Measurements from ENCODE around the gene GFPT2. TPM values are rescaled to one million over a fixed set of nuclear protein-coding genes. Genes with fewer than 3 reads are reported as not detected.
A peak's percentile ranks its signal among the peaks of the same experiment; 100 is the strongest.

GFPT2 gene
- total RNA-seq, 2 experiments from 2014 or later = 9.5 to 10.1 TPM

GRCh38 chr5:180330270-180330648 is 22.9 kb downstream of the GFPT2 start:
- DNase-seq (no peak), ATAC-seq (ENCODE audit: low read depth) (no peak)
- H3K27me3 Mint-ChIP-seq = peaks cover 16% of the 10 kb centered on the region
- H3K4me1 Mint-ChIP-seq = peaks cover 5% of the 10 kb centered on the region
- H3K9me3 Mint-ChIP-seq = no peaks in the 10 kb centered on the region
- H3K36me3 Mint-ChIP-seq = no peaks in the 10 kb centered on the region
- H3K4me3 Mint-ChIP-seq = no peak overlapping the region
- H3K27ac Mint-ChIP-seq = no peak overlapping the region
- POLR2A ChIA-PET = no interaction called here

GRCh38 chr5:180329606-180330269 is 23.4 kb downstream of the GFPT2 start:
- no peak for DNase-seq
- Mint-ChIP-seq H3K27me3 (peaks cover 16% of the 10 kb centered on the region), H3K4me1 (peaks cover 5% of the 10 kb centered on the region), H3K9me3 (no peaks in the 10 kb centered on the region), H3K4me3 (no peak overlapping the region), H3K27ac (no peak overlapping the region), H3K36me3 (no peaks in the 10 kb centered on the region)
- POLR2A ChIA-PET = no interaction called here
- no peak for ATAC-seq (ENCODE audit: low read depth)

GRCh38 chr5:180329138-180329435 is 24.0 kb downstream of the GFPT2 start:
- no peaks in the 10 kb centered on the region for H3K36me3 Mint-ChIP-seq

GRCh38 chr5:180328296-180329137 is 24.6 kb downstream of the GFPT2 start:
- no peak overlapping the region for H3K4me3 Mint-ChIP-seq
- no peaks in the 10 kb centered on the region for H3K36me3 Mint-ChIP-seq
- H3K27me3 Mint-ChIP-seq = peaks cover 16% of the 10 kb centered on the region
- DNase-seq (peak; percentile 85), ATAC-seq (ENCODE audit: low read depth) (peak; percentile 97)
- H3K4me1 Mint-ChIP-seq = peaks cover 5% of the 10 kb centered on the region
- POLR2A ChIA-PET = interaction anchor here (1.0 kb wide), 1 partner anchor 14 kb away, joined by 3 read pairs; no protein-coding TSS in a partner anchor
- H3K9me3 Mint-ChIP-seq = no peaks in the 10 kb centered on the region
- H3K27ac Mint-ChIP-seq = no peak overlapping the region

More at GRCh38 chr5:180329138-180329435, 24.0 kb downstream of the GFPT2 start:
- POLR2A ChIA-PET = interaction anchor here (1.0 kb wide), 1 partner anchor 15 kb away, joined by 3 read pairs; no protein-coding TSS in a partner anchor
- Mint-ChIP-seq H3K4me3 (no peak overlapping the region), H3K27ac (no peak overlapping the region), H3K27me3 (peaks cover 16% of the 10 kb centered on the region), H3K4me1 (peaks cover 5% of the 10 kb centered on the region), H3K9me3 (no peaks in the 10 kb centered on the region)
- DNase-seq (no peak), ATAC-seq (ENCODE audit: low read depth) (no peak)

GRCh38 chr5:180326989-180327565 is 26.1 kb downstream of the GFPT2 start:
- Mint-ChIP-seq H3K36me3 (no peaks in the 10 kb centered on the region), H3K4me3 (no peak overlapping the region), H3K27ac (no peak overlapping the region), H3K9me3 (no peaks in the 10 kb centered on the region), H3K4me1 (peaks cover 5% of the 10 kb centered on the region), H3K27me3 (peaks cover 16% of the 10 kb centered on the region)
- ATAC-seq (ENCODE audit: low read depth) (no peak), DNase-seq (no peak)
- POLR2A ChIA-PET = no interaction called here

GRCh38 chr5:180324601-180324950 is 28.6 kb downstream of the GFPT2 start:
- H3K27ac Mint-ChIP-seq = no peak overlapping the region
- ATAC-seq (ENCODE audit: low read depth) = no peak
- H3K36me3 Mint-ChIP-seq = no peaks in the 10 kb centered on the region
- H3K27me3 Mint-ChIP-seq = no peaks in the 10 kb centered on the region
- H3K4me3 Mint-ChIP-seq = no peak overlapping the region
- H3K4me1 Mint-ChIP-seq = peaks cover 3% of the 10 kb centered on the region
- H3K9me3 Mint-ChIP-seq = no peaks in the 10 kb centered on the region
- no peak for DNase-seq
- POLR2A ChIA-PET = no interaction called here

GRCh38 chr5:180323941-180324600 is 29.1 kb downstream of the GFPT2 start:
- Mint-ChIP-seq H3K4me3 (no peak overlapping the region), H3K27ac (no peak overlapping the region), H3K4me1 (peaks cover 3% of the 10 kb centered on the region), H3K9me3 (no peaks in the 10 kb centered on the region), H3K36me3 (no peaks in the 10 kb centered on the region), H3K27me3 (no peaks in the 10 kb centered on the region)
- DNase-seq = no peak
- ATAC-seq (ENCODE audit: low read depth) = no peak
- POLR2A ChIA-PET = no interaction called here

- POLR2A ChIA-PET = no interaction called here
- Mint-ChIP-seq H3K4me1 (no peaks in the 10 kb centered on the region), H3K4me3 (no peak overlapping the region), H3K27me3 (no peaks in the 10 kb centered on the region), H3K36me3 (no peaks in the 10 kb centered on the region), H3K27ac (no peak overlapping the region), H3K9me3 (no peaks in the 10 kb centered on the region)
- ATAC-seq (ENCODE audit: low read depth) (no peak), DNase-seq (no peak)
Observed at GRCh38 chr5:180323160-180323559, 30.0 kb downstream of the GFPT2 start.

GRCh38 chr5:180318456-180319089 is 34.6 kb downstream of the GFPT2 start:
- Mint-ChIP-seq H3K4me1 (peaks cover 3% of the 10 kb centered on the region), H3K36me3 (no peaks in the 10 kb centered on the region), H3K4me3 (no peak overlapping the region), H3K9me3 (no peaks in the 10 kb centered on the region), H3K27ac (no peak overlapping the region), H3K27me3 (no peaks in the 10 kb centered on the region)
- POLR2A ChIA-PET = no interaction called here
- ATAC-seq (ENCODE audit: low read depth) (no peak), DNase-seq (no peak)

GRCh38 chr5:180316586-180316985 is 36.5 kb downstream of the GFPT2 start:
- H3K9me3 Mint-ChIP-seq = no peaks in the 10 kb centered on the region
- POLR2A ChIA-PET = interaction anchor here (1.5 kb wide), 1 partner anchor 24 kb away, joined by 10 read pairs; no protein-coding TSS in a partner anchor
- ATAC-seq (ENCODE audit: low read depth) (no peak), DNase-seq (no peak)
- H3K27ac Mint-ChIP-seq = no peak overlapping the region
- no peak overlapping the region for H3K4me3 Mint-ChIP-seq
- peaks cover 3% of the 10 kb centered on the region for H3K4me1 Mint-ChIP-seq
- H3K27me3 Mint-ChIP-seq = no peaks in the 10 kb centered on the region
- H3K36me3 Mint-ChIP-seq = no peaks in the 10 kb centered on the region

- Mint-ChIP-seq H3K27ac (no peak overlapping the region), H3K36me3 (no peaks in the 10 kb centered on the region), H3K4me1 (peaks cover 3% of the 10 kb centered on the region), H3K9me3 (no peaks in the 10 kb centered on the region), H3K27me3 (no peaks in the 10 kb centered on the region), H3K4me3 (no peak overlapping the region)
- POLR2A ChIA-PET = interaction anchor here (0.9 to 1.5 kb wide), 2 partner anchors 23 to 25 kb away, joined by 3 to 10 read pairs; no protein-coding TSS in a partner anchor
- ATAC-seq (ENCODE audit: low read depth) = peak; percentile 30
- peak; percentile 81 for DNase-seq
Observed at GRCh38 chr5:180315762-180316212, 37.3 kb downstream of the GFPT2 start.

GRCh38 chr5:180313677-180314505 is 39.2 kb downstream of the GFPT2 start:
- Mint-ChIP-seq H3K4me3 (peak overlapping the region; percentile 73), H3K9me3 (no peaks in the 10 kb centered on the region), H3K4me1 (peaks cover 3% of the 10 kb centered on the region), H3K36me3 (no peaks in the 10 kb centered on the region), H3K27me3 (no peaks in the 10 kb centered on the region), H3K27ac (peak overlapping the region; percentile 70)
- POLR2A ChIA-PET = interaction anchor here (0.9 to 1.1 kb wide), 2 partner anchors 15 to 20 kb away, joined by 3 to 5 read pairs; no protein-coding TSS in a partner anchor
- DNase-seq (peak; percentile 80), ATAC-seq (ENCODE audit: low read depth) (peak; percentile 95)

All from activated naive CD8-positive, alpha-beta T cell treated with anti-CD3 and anti-CD28 coated beads, Interleukin-2, amount 10 ng/mL, durations not matched to agents 7 days and 5 days (primary cell).